Measurements from ENCODE around the gene RRP7A. TPM values are rescaled to one million over a fixed set of nuclear protein-coding genes. Genes with fewer than 3 reads are reported as not detected.
"Not testable (repeated sequence)": the region's sequence is repeated elsewhere in the genome, so short reads cannot be mapped to it uniquely, and the experiment has no call there.

The RRP7A gene
- total RNA-seq, 1 donor from 2014 or later: 20.6 TPM

GRCh38 chr22:42549331-42550060 lies 29.9 kb upstream of the RRP7A start:
- Histone ChIP-seq H3K4me1 (peaks cover 13% of the 10 kb centered on the region), H3K9me3 (no peaks in the 10 kb centered on the region), H3K36me3 (no peaks in the 10 kb centered on the region), H3K4me3 (no peak overlapping the region), H3K27me3 (no peaks in the 10 kb centered on the region), H3K27ac (no peak overlapping the region)
- DNase-seq (ENCODE audit: extremely low spot score in 2 of 2): no peak
- TF ChIP-seq CTCF (IDR thresholded peaks at IDR 0.05) (no peak), POLR2A (IDR thresholded peaks at IDR 0.05) (no peak), POLR2AphosphoS5 (IDR thresholded peaks at IDR 0.05; ENCODE audit: insufficient read depth in 1 of 2, low read depth in 1 of 2) (no peak)
- intact Hi-C loops (cut with DNase I): no loop called here

GRCh38 chr22:42548597-42549330 lies 29.2 kb upstream of the RRP7A start:
- TF ChIP-seq POLR2AphosphoS5 (IDR thresholded peaks at IDR 0.05; ENCODE audit: insufficient read depth in 1 of 2, low read depth in 1 of 2): no peak
- TF ChIP-seq POLR2A (IDR thresholded peaks at IDR 0.05): no peak
- intact Hi-C loops (cut with DNase I): no loop called here
- Histone ChIP-seq H3K4me3 (no peak overlapping the region), H3K9me3 (no peaks in the 10 kb centered on the region), H3K27ac (no peak overlapping the region), H3K27me3 (no peaks in the 10 kb centered on the region), H3K36me3 (no peaks in the 10 kb centered on the region), H3K4me1 (peaks cover 7% of the 10 kb centered on the region)
- no peak for DNase-seq (ENCODE audit: extremely low spot score in 2 of 2)

- H3K27ac ChIP-seq; intact Hi-C loops (cut with DNase I); H3K4me1 ChIP-seq; DNase-seq (ENCODE audit: extremely low spot score in 2 of 2); H3K36me3 ChIP-seq; H3K9me3 ChIP-seq; H3K27me3 ChIP-seq; H3K4me3 ChIP-seq: not testable (repeated sequence)
Measured at GRCh38 chr22:42548126-42548525, 28.5 kb upstream of the RRP7A start.

- Histone ChIP-seq H3K4me3 (no peak overlapping the region), H3K27ac (no peak overlapping the region), H3K27me3 (no peaks in the 10 kb centered on the region), H3K36me3 (no peaks in the 10 kb centered on the region), H3K4me1 (no peaks in the 10 kb centered on the region), H3K9me3 (no peaks in the 10 kb centered on the region)
- no peak for TF ChIP-seq POLR2A (IDR thresholded peaks at IDR 0.05)
- no peak for TF ChIP-seq CTCF (IDR thresholded peaks at IDR 0.05)
- TF ChIP-seq POLR2AphosphoS5 (IDR thresholded peaks at IDR 0.05; ENCODE audit: insufficient read depth in 1 of 2, low read depth in 1 of 2): no peak
- no peak for DNase-seq (ENCODE audit: extremely low spot score in 2 of 2)
- intact Hi-C loops (cut with DNase I): no loop called here
Measured at GRCh38 chr22:42547562-42547961, 28.0 kb upstream of the RRP7A start.

- H3K4me3 ChIP-seq: no peak overlapping the region
- H3K27ac ChIP-seq: no peak overlapping the region
- no peaks in the 10 kb centered on the region for H3K4me1 ChIP-seq
- no peak for TF ChIP-seq POLR2AphosphoS5 (IDR thresholded peaks at IDR 0.05; ENCODE audit: insufficient read depth in 1 of 2, low read depth in 1 of 2)
- no peak for TF ChIP-seq CTCF (IDR thresholded peaks at IDR 0.05)
- TF ChIP-seq POLR2A (IDR thresholded peaks at IDR 0.05): no peak
- H3K27me3 ChIP-seq: no peaks in the 10 kb centered on the region
- H3K36me3 ChIP-seq: no peaks in the 10 kb centered on the region
- intact Hi-C loops (cut with DNase I): no loop called here
- no peaks in the 10 kb centered on the region for H3K9me3 ChIP-seq
- no peak for DNase-seq (ENCODE audit: extremely low spot score in 2 of 2)
Measured at GRCh38 chr22:42544686-42545085, 25.1 kb upstream of the RRP7A start.

GRCh38 chr22:42539236-42539771 lies 19.7 kb upstream of the RRP7A start:
- intact Hi-C loops (cut with DNase I); DNase-seq (ENCODE audit: extremely low spot score in 2 of 2); H3K36me3 ChIP-seq; H3K4me3 ChIP-seq; H3K4me1 ChIP-seq; H3K9me3 ChIP-seq; H3K27me3 ChIP-seq: not testable (repeated sequence)
- H3K27ac ChIP-seq: peak overlapping the region; percentile 33

GRCh38 chr22:42537199-42537831 lies 17.7 kb upstream of the RRP7A start:
- H3K4me3 ChIP-seq; DNase-seq (ENCODE audit: extremely low spot score in 2 of 2); H3K9me3 ChIP-seq; H3K27me3 ChIP-seq; intact Hi-C loops (cut with DNase I); H3K36me3 ChIP-seq; H3K4me1 ChIP-seq: not testable (repeated sequence)
- peak overlapping the region; percentile 55 for H3K27ac ChIP-seq

GRCh38 chr22:42536634-42537033 lies 17.0 kb upstream of the RRP7A start:
- H3K36me3 ChIP-seq; H3K9me3 ChIP-seq; H3K4me3 ChIP-seq; DNase-seq (ENCODE audit: extremely low spot score in 2 of 2); intact Hi-C loops (cut with DNase I); H3K27ac ChIP-seq; H3K27me3 ChIP-seq; H3K4me1 ChIP-seq: not testable (repeated sequence)

Measured in vagina (tissue), 2 donors.